Transverse colon (tissue), 4 donors: ENCODE measurements around the gene THADA.

Source experiments
- CTCF ChIP-seq, 5 experiments: fragments of 200-600 bp in 3 of 5; fragments of 450-650 bp in 2 of 5; sonication (generic) in 3 of 5; IDR thresholded peaks; 1 replicate in 2 of 5; 2 replicates in 3 of 5; pipeline ENCODE4 v1.5.1; 2016 to 2017; ENCODE audit warnings: antibody characterized with exemption in 5 of 5, inconsistent platforms in 3 of 5, mild to moderate bottlenecking in 2 of 5, moderate library complexity in 1 of 5
- POLR2A ChIP-seq: fragments of 450-650 bp; IDR thresholded peaks from one replicate; pipeline ENCODE4 v1.6.1; 2016; ENCODE audit warnings: antibody characterized with exemption, mild to moderate bottlenecking, moderate library complexity
- POLR2AphosphoS5 ChIP-seq, 3 donors: sonication (generic); formaldehyde crosslinking; IDR thresholded peaks; one replicate each; pipeline ENCODE4 v1.6.1; 2016; ENCODE audit warnings: antibody characterized with exemption in 3 of 3

- TF ChIP-seq CTCF (IDR thresholded peaks at IDR 0.05) (no peak), POLR2A (no peak), POLR2AphosphoS5 (IDR thresholded peaks at IDR 0.05) (no peak)
Measured at GRCh38 chr2:43298500-43298899, 297.3 kb downstream of the THADA start.
